GM13976 (cell line): ENCODE data around the gene CD8B2.
"Not testable (repeated sequence)": the region's sequence is repeated elsewhere in the genome, so short reads cannot be mapped to it uniquely, and the experiment has no call there.

Experiments used
- DNase-seq: peaks from one replicate; pipeline ENCODE4 v3.0.0; 2012; ENCODE audit warnings: low spot score
- CTCF ChIP-seq: IDR thresholded peaks from 2 replicates; pipeline ENCODE4 v1.5.1; 2012; ENCODE audit warnings: borderline replicate concordance, mild to moderate bottlenecking; ENCODE audit not compliant: insufficient read depth; ENCODE audit errors: extremely low read depth, missing control alignments, control extremely low read depth
- in situ Hi-C: fragments of 300-500 bp; cut with MboI; formaldehyde crosslinking; loops from one replicate; pipeline ENCODE4 v1.12.0; 2022; ENCODE audit warnings: low sequenced_read_pairs, mixed read lengths, inconsistent platforms; ENCODE audit not compliant: unreplicated experiment

CD8B2 gene

GRCh38 chr2:106486551-106487385 is at the start of gene CD8B2:
Gene CD8B2, plus strand, starts transcription at chr2:106487364. Its CDS starts 63 bp downstream, at chr2:106487427.
- in situ Hi-C loops, result not testable (repeated sequence)

GRCh38 chr2:106461882-106462281 is 25.3 kb upstream of the CD8B2 start:
- peak; percentile 1 for TF ChIP-seq CTCF
- in situ Hi-C loops, result not testable (repeated sequence)

More at GRCh38 chr2:106486551-106487385, at the start of gene CD8B2:
- DNase-seq, result not testable (repeated sequence)

GRCh38 chr2:106467516-106467915 is 19.6 kb upstream of the CD8B2 start:
- DNase-seq, in situ Hi-C loops: not testable (repeated sequence)

More at GRCh38 chr2:106461882-106462281, 25.3 kb upstream of the CD8B2 start:
- DNase-seq, result not testable (repeated sequence)

- in situ Hi-C loops, DNase-seq: not testable (repeated sequence)
Measured at GRCh38 chr2:106468107-106468506, 19.1 kb upstream of the CD8B2 start, which contains the start of gene RGPD3. Gene RGPD3, minus strand, starts transcription at chr2:106468413. Its CDS starts 125 bp downstream, at chr2:106468288.

- DNase-seq, in situ Hi-C loops: not testable (repeated sequence)
Measured at GRCh38 chr2:106470658-106471057, 16.5 kb upstream of the CD8B2 start.

- in situ Hi-C loops, result not testable (repeated sequence)
Measured at GRCh38 chr2:106477647-106478046, 9.5 kb upstream of the CD8B2 start.

GRCh38 chr2:106479563-106479962 is 7.6 kb upstream of the CD8B2 start:
- in situ Hi-C loops, result not testable (repeated sequence)

More at GRCh38 chr2:106477647-106478046, 9.5 kb upstream of the CD8B2 start:
- not testable (repeated sequence) for DNase-seq

GRCh38 chr2:106487386-106488191 is 425 bp downstream of the CD8B2 start:
- DNase-seq, in situ Hi-C loops: not testable (repeated sequence)

More at GRCh38 chr2:106479563-106479962, 7.6 kb upstream of the CD8B2 start:
- not testable (repeated sequence) for DNase-seq

- in situ Hi-C loops, DNase-seq: not testable (repeated sequence)
Measured at GRCh38 chr2:106489701-106490100, 2.5 kb downstream of the CD8B2 start.

GRCh38 chr2:106492399-106492798 is 5.2 kb downstream of the CD8B2 start:
- in situ Hi-C loops, result not testable (repeated sequence)

GRCh38 chr2:106492913-106493312 is 5.7 kb downstream of the CD8B2 start:
- DNase-seq, in situ Hi-C loops: not testable (repeated sequence)

More at GRCh38 chr2:106492399-106492798, 5.2 kb downstream of the CD8B2 start:
- not testable (repeated sequence) for DNase-seq

GRCh38 chr2:106498549-106498948 is 11.4 kb downstream of the CD8B2 start:
- in situ Hi-C loops, result not testable (repeated sequence)

GRCh38 chr2:106500350-106500749 is 13.2 kb downstream of the CD8B2 start:
- DNase-seq, in situ Hi-C loops: not testable (repeated sequence)

More at GRCh38 chr2:106498549-106498948, 11.4 kb downstream of the CD8B2 start:
- not testable (repeated sequence) for DNase-seq

- in situ Hi-C loops, DNase-seq: not testable (repeated sequence)
Measured at GRCh38 chr2:106502351-106502750, 15.2 kb downstream of the CD8B2 start.

GRCh38 chr2:106504192-106504591 is 17.0 kb downstream of the CD8B2 start:
- DNase-seq, in situ Hi-C loops: not testable (repeated sequence)

GRCh38 chr2:106504787-106505186 is 17.6 kb downstream of the CD8B2 start:
- in situ Hi-C loops, DNase-seq: not testable (repeated sequence)
